Neural crest cell (in vitro differentiated cells): ENCODE data around the gene KSR2. TPM values are rescaled to one million over a fixed set of nuclear protein-coding genes. Genes with fewer than 3 reads are reported as not detected.

Experiments used
- DNase-seq: peaks from one replicate; pipeline ENCODE4 v3.0.0; 2021; ENCODE audit warnings: low read depth, mixed read lengths, low spot score
- H3K27ac Mint-ChIP-seq: one replicate; pipeline ENCODE4 v1.8.0; 2021; ENCODE audit warnings: mild to moderate bottlenecking, mixed read lengths; ENCODE audit not compliant: unreplicated experiment
- H3K27me3 Mint-ChIP-seq: 2 replicates; pipeline ENCODE4 v1.8.0; 2021; ENCODE audit warnings: low read depth, mild to moderate bottlenecking, mixed read lengths
- H3K36me3 Mint-ChIP-seq: 2 replicates; pipeline ENCODE4 v1.8.0; 2021; ENCODE audit warnings: low read depth, mild to moderate bottlenecking, mixed read lengths
- H3K4me1 Mint-ChIP-seq: 2 replicates; pipeline ENCODE4 v1.8.0; 2021; ENCODE audit warnings: mixed read lengths
- H3K4me3 Mint-ChIP-seq: one replicate; pipeline ENCODE4 v1.8.0; 2021; ENCODE audit warnings: mild to moderate bottlenecking, mixed read lengths
- H3K9me3 Mint-ChIP-seq: 2 replicates; pipeline ENCODE4 v1.8.0; 2021; ENCODE audit warnings: mixed read lengths
- total RNA-seq: library from RNA; stranded (reverse); gene quantifications from 2 replicates; pipeline ENCODE4 v1.2.1, GENCODE V29; 2021
- TF ChIP-seq, protein P1 (sequence below): fragments of 200-600 bp; sonication (generic); conservative IDR thresholded peaks from 2 replicates; pipeline ENCODE4 v1.5.0; 2021; ENCODE audit warnings: antibody characterized with exemption, mild to moderate bottlenecking

The KSR2 gene
- total RNA-seq, 1 donor from 2014 or later = 0.33 TPM

DNA sequence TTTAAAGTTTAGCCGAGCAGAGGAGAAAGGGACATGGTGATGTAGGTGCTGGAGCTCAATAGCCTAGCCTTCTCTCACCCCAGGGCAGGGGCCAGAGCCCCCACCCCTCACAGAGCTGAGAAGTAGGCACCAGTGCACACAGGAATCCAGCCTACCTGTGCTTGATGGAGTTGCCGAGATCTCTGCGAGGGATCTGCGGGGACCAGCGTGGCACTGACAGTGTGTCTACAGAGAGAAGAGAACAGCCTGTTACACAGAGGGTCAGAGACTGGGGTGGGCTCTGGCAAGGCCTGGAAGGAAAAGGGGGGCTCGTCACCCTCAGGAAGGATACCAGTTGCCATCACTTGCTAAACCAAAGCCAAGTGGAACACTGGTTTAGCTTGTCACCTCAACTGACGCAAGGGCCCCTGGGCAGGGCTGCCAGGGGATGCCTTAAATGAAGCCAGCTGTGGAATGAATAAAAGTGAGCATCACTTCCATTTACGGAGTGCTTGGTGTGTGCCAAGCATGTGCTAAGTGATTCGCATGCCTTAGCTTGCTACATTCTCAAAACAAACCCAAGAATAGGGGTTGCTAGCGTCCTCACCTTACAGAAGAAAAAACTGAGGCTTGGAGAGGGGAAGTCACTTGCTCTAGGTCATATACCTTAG lies 386.5 kb downstream of the KSR2 start:
- Mint-ChIP-seq H3K4me3 (no peak overlapping the region), H3K4me1 (no peaks in the 10 kb centered on the region), H3K27ac (no peak overlapping the region), H3K27me3 (peaks cover 56% of the 10 kb centered on the region), H3K9me3 (no peaks in the 10 kb centered on the region), H3K36me3 (no peaks in the 10 kb centered on the region)
- TF ChIP-seq, protein P1, sequence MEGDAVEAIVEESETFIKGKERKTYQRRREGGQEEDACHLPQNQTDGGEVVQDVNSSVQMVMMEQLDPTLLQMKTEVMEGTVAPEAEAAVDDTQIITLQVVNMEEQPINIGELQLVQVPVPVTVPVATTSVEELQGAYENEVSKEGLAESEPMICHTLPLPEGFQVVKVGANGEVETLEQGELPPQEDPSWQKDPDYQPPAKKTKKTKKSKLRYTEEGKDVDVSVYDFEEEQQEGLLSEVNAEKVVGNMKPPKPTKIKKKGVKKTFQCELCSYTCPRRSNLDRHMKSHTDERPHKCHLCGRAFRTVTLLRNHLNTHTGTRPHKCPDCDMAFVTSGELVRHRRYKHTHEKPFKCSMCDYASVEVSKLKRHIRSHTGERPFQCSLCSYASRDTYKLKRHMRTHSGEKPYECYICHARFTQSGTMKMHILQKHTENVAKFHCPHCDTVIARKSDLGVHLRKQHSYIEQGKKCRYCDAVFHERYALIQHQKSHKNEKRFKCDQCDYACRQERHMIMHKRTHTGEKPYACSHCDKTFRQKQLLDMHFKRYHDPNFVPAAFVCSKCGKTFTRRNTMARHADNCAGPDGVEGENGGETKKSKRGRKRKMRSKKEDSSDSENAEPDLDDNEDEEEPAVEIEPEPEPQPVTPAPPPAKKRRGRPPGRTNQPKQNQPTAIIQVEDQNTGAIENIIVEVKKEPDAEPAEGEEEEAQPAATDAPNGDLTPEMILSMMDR = no peak
- no peak for DNase-seq

DNA sequence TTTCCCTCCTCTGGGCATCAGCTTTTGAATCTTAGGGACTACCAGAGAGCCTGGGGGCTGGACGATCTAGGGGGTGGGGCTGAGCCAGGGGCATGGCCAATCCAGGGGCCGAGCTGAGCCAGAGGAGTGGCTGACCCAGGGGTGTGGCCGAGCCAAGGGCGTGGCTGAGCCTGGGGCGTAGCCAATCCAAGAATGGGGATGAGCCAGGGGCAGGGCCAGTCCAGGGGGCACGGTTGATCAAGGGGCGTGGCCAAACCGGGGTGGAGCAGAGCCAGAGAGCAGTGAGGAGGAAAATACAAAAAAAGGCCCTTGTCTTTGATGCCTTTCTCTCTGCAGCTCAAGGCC lies 388.1 kb downstream of the KSR2 start:
- Mint-ChIP-seq H3K4me1 (no peaks in the 10 kb centered on the region), H3K9me3 (no peaks in the 10 kb centered on the region)

DNA sequence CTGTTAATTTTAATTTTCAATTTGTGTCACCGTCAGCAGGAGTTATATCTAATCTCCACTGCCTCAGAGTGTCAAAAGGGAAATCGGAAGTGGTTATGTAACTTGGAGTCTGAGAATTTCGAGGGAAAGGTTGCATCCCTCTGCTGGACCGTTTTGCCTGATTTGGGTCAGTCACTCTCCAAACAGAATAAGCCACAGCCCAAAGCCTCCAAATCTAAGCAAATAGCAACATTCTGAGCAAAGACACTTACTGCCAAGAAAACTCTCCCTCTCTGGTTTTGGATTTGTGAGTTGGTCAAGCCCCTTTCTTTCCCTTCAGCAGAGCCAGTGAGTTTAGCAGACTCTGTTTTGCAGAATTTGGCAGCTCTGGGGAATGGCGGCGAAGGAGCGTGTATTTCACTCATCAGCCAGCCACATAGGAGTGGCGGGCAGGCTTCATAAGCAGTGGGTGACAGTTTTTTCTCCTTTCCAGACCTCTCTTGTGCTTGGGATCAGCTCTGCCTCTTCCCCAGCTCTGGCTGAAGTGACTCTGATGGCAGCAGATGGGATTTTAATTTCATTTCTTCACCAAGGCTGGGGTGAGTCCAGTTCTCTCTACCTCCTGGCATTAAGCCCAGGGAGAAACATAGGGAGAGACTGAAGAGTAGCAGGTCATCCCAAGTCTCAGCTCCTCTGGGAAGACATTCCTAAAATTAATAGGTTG lies 388.6 kb downstream of the KSR2 start:
- no peak overlapping the region for H3K27ac Mint-ChIP-seq
- H3K4me1 Mint-ChIP-seq = no peaks in the 10 kb centered on the region
- peaks cover 48% of the 10 kb centered on the region for H3K27me3 Mint-ChIP-seq
- no peak for DNase-seq
- no peaks in the 10 kb centered on the region for H3K36me3 Mint-ChIP-seq
- H3K4me3 Mint-ChIP-seq = no peak overlapping the region
- TF ChIP-seq, protein P1 = no peak
- no peaks in the 10 kb centered on the region for H3K9me3 Mint-ChIP-seq

More for the DNA sequence above, 388.1 kb downstream of the KSR2 start:
- Mint-ChIP-seq H3K27me3 (peaks cover 52% of the 10 kb centered on the region), H3K4me3 (no peak overlapping the region), H3K27ac (no peak overlapping the region), H3K36me3 (no peaks in the 10 kb centered on the region)
- TF ChIP-seq, protein P1 = no peak
- DNase-seq = peak; percentile 30

DNA sequence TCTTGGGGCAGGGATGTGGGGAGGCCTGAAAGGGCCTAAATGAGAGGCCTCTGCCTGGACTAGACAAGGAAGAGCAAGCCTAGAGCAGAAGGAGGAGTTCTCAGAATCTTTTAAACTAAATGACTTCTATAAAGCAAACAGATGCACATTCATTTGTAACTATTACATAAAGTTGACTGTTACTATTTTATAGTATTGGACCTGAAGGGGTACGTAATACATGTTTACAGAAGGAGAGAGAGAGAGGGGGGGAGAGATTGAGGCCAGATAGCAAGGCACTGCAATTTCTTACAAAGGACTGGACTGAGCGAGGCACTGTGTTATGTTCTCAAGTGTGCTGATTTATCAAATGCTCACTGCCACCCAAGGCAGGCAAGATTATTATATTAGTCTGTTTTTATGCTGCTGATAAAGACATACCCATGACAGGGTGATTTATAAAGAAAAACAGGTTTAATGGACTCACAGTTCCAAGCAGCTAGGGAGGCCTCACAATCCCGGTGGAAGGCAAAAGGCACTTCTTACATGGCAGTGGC lies 391.6 kb downstream of the KSR2 start:
- Mint-ChIP-seq H3K9me3 (no peaks in the 10 kb centered on the region), H3K4me3 (no peak overlapping the region), H3K27ac (no peak overlapping the region), H3K36me3 (no peaks in the 10 kb centered on the region), H3K27me3 (peaks cover 21% of the 10 kb centered on the region), H3K4me1 (peaks cover 3% of the 10 kb centered on the region)
- no peak for DNase-seq
- TF ChIP-seq, protein P1 = no peak

DNA sequence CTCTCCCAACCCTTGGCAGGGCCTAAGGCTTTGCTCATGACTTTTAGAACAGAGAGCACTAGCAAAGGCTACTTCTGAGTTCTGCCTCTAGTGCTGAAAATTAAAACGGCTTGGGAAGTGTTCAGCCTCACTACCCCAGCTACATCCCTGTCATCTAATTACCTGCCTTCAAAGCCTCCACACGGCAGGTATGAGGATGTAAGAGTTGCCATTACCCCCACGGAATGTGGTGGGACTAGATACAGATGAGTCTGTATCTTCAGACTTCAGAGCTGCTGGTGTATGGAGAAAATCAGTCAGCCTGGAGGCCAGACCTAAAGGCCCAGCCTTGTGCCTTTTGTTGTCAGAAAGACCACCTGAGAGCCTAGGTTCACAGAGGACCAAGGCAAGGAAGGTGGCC lies 392.7 kb downstream of the KSR2 start:
- no peaks in the 10 kb centered on the region for H3K36me3 Mint-ChIP-seq
- H3K27me3 Mint-ChIP-seq = peaks cover 13% of the 10 kb centered on the region
- no peak overlapping the region for H3K27ac Mint-ChIP-seq
- TF ChIP-seq, protein P1 = no peak
- DNase-seq = no peak
- H3K4me1 Mint-ChIP-seq = peaks cover 10% of the 10 kb centered on the region
- H3K9me3 Mint-ChIP-seq = no peaks in the 10 kb centered on the region
- no peak overlapping the region for H3K4me3 Mint-ChIP-seq
